Measurements from ENCODE around the gene NQO1. TPM values are rescaled to one million over a fixed set of nuclear protein-coding genes. Genes with fewer than 3 reads are reported as not detected.

NQO1 gene
- total and polyA plus RNA-seq, 3 experiments from 2014 or later = 3.1 to 16.9 (median 16.0) TPM

DNA sequence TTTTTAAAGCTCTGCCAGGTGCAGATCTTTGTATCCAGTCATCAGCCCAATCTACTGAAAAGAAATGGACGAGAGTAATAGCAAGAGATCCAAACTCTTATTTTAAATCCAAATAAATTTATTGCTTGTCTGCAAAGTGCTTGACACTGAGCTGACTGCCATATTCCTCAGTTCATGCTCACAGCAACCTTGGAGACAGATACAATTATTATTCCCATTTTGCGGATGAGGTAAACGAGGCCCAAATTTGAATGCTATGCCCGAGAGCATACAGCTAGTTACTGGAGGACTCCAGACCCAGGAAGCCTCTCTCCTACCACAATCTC, 27.7 kb upstream of the NQO1 start:
- peak overlapping the region; percentile 86 for H3K27ac ChIP-seq (ENCODE audit: low read depth, low read length)
- H3K27me3 ChIP-seq (ENCODE audit: insufficient read depth, low read length, poor library complexity, severe bottlenecking) = no peaks in the 10 kb centered on the region
- Mint-ChIP-seq H3K4me1 (peaks cover 23 to 37% (median 26%) of the 10 kb centered on the region in 3 donors), H3K4me3 (peak overlapping the region; percentile 97 to 100 (median 100)), H3K36me3 (peaks cover 2 to 37% (median 4%) of the 10 kb centered on the region in 3 donors), H3K27ac (peak overlapping the region; percentile 94 to 99 (median 99)), H3K27me3 (peaks cover 0 to 1% of the 10 kb centered on the region in 2 donors), H3K9me3 (no peaks in the 10 kb centered on the region)
- no peaks in the 10 kb centered on the region for H3K9me3 ChIP-seq (ENCODE audit: low read length)
- H3K4me1 ChIP-seq (ENCODE audit: insufficient read depth, low read length) = peaks cover 14% of the 10 kb centered on the region
- peaks cover 18% of the 10 kb centered on the region for H3K36me3 ChIP-seq (ENCODE audit: insufficient read depth, low read length)
- POLR2A ChIA-PET = interaction anchor here (0.6 to 2.3 kb wide), 10 partner anchors 9 to 508 kb away, joined by 3 to 19 read pairs (median 4); partner anchors contain the start of genes NQO1 and WWP2
- H3K4me3 ChIP-seq (ENCODE audit: low read length) = peak overlapping the region; percentile 98
- CTCF ChIA-PET = interaction anchor here (0.6 to 3.5 kb wide), 30 partner anchors 9 to 705 kb away, joined by 3 to 96 read pairs (median 4); partner anchors contain the start of gene NQO1
- DNase-seq = no peak

DNA sequence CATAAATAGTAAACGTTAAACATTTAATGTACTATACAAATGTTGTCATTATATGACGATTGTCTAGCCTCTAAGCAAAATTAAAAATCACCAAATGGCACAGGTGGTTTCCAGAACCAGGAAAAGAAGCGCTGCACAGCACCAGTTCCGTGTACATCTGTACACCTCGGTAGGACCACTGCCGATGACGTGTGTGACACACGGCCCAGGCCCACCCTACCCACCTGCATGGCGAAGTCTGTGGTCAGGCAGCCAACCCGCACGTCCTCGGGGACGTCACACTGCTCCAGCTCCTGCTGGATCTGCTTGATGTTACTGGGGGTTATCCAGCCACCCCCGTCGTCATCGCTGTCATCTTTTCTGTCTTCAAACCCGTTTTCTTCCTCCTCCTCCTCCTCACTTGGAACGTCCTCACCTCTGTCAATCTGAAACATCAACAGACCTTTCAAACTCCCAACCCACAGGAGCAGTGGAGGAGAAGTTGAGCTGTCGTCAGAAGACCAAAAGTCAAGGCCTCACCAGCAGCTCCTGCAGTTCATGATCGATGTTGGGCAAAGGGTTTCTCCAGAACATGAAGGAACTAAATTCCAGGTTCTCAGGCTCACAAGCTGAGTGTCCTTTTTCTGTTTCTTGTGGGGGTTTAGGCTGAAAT, 22.5 kb upstream of the NQO1 start:
- Mint-ChIP-seq H3K36me3 (peaks cover 11 to 82% (median 18%) of the 10 kb centered on the region in 3 donors), H3K4me3 (peak overlapping the region in 1 of 7 donors; percentile 48), H3K9me3 (no peaks in the 10 kb centered on the region), H3K27me3 (no peaks in the 10 kb centered on the region), H3K4me1 (peaks cover 13 to 28% (median 15%) of the 10 kb centered on the region in 3 donors), H3K27ac (peak overlapping the region in 1 of 8 donors; percentile 75)
- H3K27ac ChIP-seq (ENCODE audit: low read depth, low read length) = no peak overlapping the region
- H3K27me3 ChIP-seq (ENCODE audit: insufficient read depth, low read length, poor library complexity, severe bottlenecking) = no peaks in the 10 kb centered on the region
- H3K36me3 ChIP-seq (ENCODE audit: insufficient read depth, low read length) = peaks cover 63% of the 10 kb centered on the region
- ChIA-PET POLR2A (no interaction called here), CTCF (interaction anchor here (1.1 kb wide), 1 partner anchor 40 kb away, joined by 4 read pairs; no protein-coding TSS in a partner anchor)
- no peak for DNase-seq
- peaks cover 10% of the 10 kb centered on the region for H3K4me1 ChIP-seq (ENCODE audit: insufficient read depth, low read length)
- no peaks in the 10 kb centered on the region for H3K9me3 ChIP-seq (ENCODE audit: low read length)
- H3K4me3 ChIP-seq (ENCODE audit: low read length) = no peak overlapping the region

DNA sequence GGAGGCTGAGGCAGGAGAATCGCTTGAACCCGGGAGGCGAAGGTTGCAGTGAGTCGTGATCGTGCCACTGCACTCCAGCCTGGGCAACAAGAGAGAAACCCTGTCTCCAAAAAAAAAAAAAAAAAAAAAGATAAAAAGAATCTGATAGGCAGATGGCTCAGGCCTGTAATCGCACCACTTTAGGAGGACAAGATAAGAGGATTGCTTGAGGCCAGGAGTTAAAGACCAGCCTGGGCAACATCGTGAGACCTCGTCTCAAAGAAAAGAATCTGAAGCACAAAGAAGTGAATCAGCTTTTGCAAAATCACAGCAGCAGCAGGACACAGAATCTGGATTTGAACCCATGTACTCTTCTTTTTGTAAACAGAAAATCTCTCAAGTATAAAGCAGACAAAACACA, 20.8 kb upstream of the NQO1 start:
- Histone ChIP-seq H3K36me3 (ENCODE audit: insufficient read depth, low read length) (peaks cover 67% of the 10 kb centered on the region), H3K9me3 (ENCODE audit: low read length) (no peaks in the 10 kb centered on the region), H3K4me1 (ENCODE audit: insufficient read depth, low read length) (no peaks in the 10 kb centered on the region), H3K4me3 (ENCODE audit: low read length) (no peak overlapping the region), H3K27me3 (ENCODE audit: insufficient read depth, low read length, poor library complexity, severe bottlenecking) (no peaks in the 10 kb centered on the region), H3K27ac (ENCODE audit: low read depth, low read length) (no peak overlapping the region)
- CTCF ChIA-PET = interaction anchor here (2.9 kb wide), 1 partner anchor 7 kb away, joined by 10 read pairs; the partner anchor contains the start of gene NOB1
- Mint-ChIP-seq H3K27me3 (no peaks in the 10 kb centered on the region), H3K4me1 (peaks cover 1 to 11% (median 2%) of the 10 kb centered on the region in 3 donors), H3K36me3 (peaks cover 11 to 91% (median 25%) of the 10 kb centered on the region in 3 donors), H3K9me3 (no peaks in the 10 kb centered on the region), H3K4me3 (no peak overlapping the region), H3K27ac (peak overlapping the region in 1 of 8 donors; percentile 44)
- POLR2A ChIA-PET = no interaction called here
- DNase-seq = no peak

DNA sequence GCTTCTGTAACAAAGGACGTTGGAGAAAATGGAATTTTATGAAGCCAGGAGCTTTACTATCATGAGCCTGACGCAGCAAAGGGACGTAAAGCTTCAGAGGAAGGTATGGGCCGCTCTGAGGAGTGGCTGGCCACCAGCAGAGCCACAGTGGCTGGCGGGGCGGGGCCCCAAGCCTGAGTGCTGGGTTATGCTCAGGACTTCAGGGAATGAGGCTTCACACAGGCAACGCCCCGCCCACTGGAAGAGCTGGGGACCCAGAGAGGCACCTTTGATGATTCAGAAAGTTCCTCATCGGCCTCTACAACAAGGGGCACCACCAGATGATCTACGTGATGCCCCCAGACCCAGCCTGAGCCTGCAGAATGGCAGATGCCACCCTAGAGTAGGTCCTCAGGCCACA, 19.6 kb upstream of the NQO1 start:
- Mint-ChIP-seq H3K27me3 (no peaks in the 10 kb centered on the region), H3K36me3 (peaks cover 11 to 92% (median 25%) of the 10 kb centered on the region in 3 donors), H3K4me3 (no peak overlapping the region), H3K9me3 (no peaks in the 10 kb centered on the region), H3K27ac (no peak overlapping the region), H3K4me1 (peaks cover 0 to 4% (median 0%) of the 10 kb centered on the region in 3 donors)
- ChIA-PET POLR2A (no interaction called here), CTCF (interaction anchor here (2.9 kb wide), 1 partner anchor 9 kb away, joined by 10 read pairs; the partner anchor contains the start of gene NOB1)
- Histone ChIP-seq H3K4me1 (ENCODE audit: insufficient read depth, low read length) (no peaks in the 10 kb centered on the region), H3K4me3 (ENCODE audit: low read length) (no peak overlapping the region), H3K27ac (ENCODE audit: low read depth, low read length) (no peak overlapping the region), H3K27me3 (ENCODE audit: insufficient read depth, low read length, poor library complexity, severe bottlenecking) (no peaks in the 10 kb centered on the region), H3K9me3 (ENCODE audit: low read length) (no peaks in the 10 kb centered on the region), H3K36me3 (ENCODE audit: insufficient read depth, low read length) (peaks cover 65% of the 10 kb centered on the region)
- no peak for DNase-seq

DNA sequence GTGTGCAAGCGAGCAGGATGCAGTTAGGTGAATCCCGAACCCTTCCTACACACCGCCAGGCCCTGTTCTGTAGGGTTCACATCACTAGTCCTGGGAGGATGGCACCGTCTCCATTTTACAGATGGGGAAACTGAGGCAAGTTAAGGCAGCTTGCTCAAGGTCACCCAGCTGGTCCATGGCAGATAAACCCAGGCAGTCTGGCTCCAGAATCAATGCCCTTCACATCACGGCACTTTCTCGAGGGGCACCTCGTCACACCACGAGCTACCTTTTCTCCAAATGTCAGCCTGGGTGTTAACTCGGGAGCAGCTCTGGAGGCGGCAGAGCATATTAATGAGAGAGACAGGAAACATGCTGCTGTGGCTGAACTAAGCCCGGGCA, 18.9 kb upstream of the NQO1 start:
- POLR2A ChIA-PET = no interaction called here
- Mint-ChIP-seq H3K4me3 (no peak overlapping the region), H3K4me1 (peaks cover 0 to 4% (median 0%) of the 10 kb centered on the region in 3 donors), H3K27me3 (no peaks in the 10 kb centered on the region), H3K27ac (no peak overlapping the region), H3K9me3 (no peaks in the 10 kb centered on the region), H3K36me3 (peaks cover 11 to 90% (median 28%) of the 10 kb centered on the region in 3 donors)
- DNase-seq = no peak
- Histone ChIP-seq H3K27me3 (ENCODE audit: insufficient read depth, low read length, poor library complexity, severe bottlenecking) (no peaks in the 10 kb centered on the region), H3K36me3 (ENCODE audit: insufficient read depth, low read length) (peaks cover 60% of the 10 kb centered on the region), H3K27ac (ENCODE audit: low read depth, low read length) (no peak overlapping the region), H3K4me3 (ENCODE audit: low read length) (no peak overlapping the region), H3K4me1 (ENCODE audit: insufficient read depth, low read length) (no peaks in the 10 kb centered on the region), H3K9me3 (ENCODE audit: low read length) (no peaks in the 10 kb centered on the region)
- CTCF ChIA-PET = interaction anchor here (2.9 kb wide), 1 partner anchor 9 kb away, joined by 10 read pairs; the partner anchor contains the start of gene NOB1

DNA sequence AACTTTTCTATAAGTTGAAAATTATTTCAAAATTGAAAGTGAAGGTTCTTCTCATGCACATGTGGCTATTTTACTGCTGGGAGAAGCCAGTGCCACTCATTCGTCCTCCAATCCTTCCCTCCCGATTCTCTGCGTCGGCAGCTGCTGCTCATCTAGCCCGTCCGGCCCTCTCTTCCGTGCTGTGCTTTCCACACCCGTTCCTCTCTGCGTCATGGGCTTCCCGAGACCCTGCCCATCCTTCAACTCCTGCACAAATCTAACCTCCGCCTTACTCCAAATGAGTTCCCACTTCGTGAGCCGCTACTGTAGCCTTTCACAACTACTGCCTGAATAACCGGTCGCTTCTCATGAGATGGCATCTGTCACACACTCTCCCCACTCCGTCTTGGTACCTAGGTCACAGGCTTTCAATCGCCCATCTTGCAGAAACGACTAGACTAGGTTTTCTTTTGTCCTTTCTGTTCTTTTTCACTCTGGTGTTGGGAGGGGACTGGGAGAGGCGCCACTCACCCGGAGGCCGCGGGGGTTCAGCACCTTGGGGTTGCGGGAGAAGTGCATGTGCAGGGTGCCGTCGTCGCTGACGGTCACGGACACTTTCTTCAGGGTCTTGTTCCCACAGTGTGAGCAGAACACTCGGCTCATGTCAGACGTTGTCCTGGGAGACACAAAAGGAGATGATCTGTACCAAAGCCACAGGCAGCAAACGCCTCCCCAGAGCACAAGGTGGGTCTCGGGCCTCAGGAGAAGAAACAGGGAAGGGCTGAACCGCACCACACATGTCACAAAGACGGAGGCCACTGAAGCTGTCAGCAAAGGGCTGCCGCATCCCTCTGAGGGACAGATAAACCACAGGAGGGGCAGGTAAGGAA, 18.2 kb upstream of the NQO1 start:
- DNase-seq = no peak
- H3K4me1 ChIP-seq (ENCODE audit: insufficient read depth, low read length) = no peaks in the 10 kb centered on the region
- no peak overlapping the region for H3K27ac ChIP-seq (ENCODE audit: low read depth, low read length)
- no peak overlapping the region for H3K4me3 Mint-ChIP-seq
- ChIA-PET CTCF (interaction anchor here (2.9 kb wide), 1 partner anchor 10 kb away, joined by 10 read pairs; the partner anchor contains the start of gene NOB1), POLR2A (no interaction called here)
- peaks cover 60% of the 10 kb centered on the region for H3K36me3 ChIP-seq (ENCODE audit: insufficient read depth, low read length)
- H3K9me3 ChIP-seq (ENCODE audit: low read length) = no peaks in the 10 kb centered on the region
- peaks cover 0 to 4% (median 0%) of the 10 kb centered on the region in 3 donors for H3K4me1 Mint-ChIP-seq
- peak overlapping the region in 1 of 8 donors; percentile 16 for H3K27ac Mint-ChIP-seq
- peaks cover 11 to 91% (median 28%) of the 10 kb centered on the region in 3 donors for H3K36me3 Mint-ChIP-seq
- no peak overlapping the region for H3K4me3 ChIP-seq (ENCODE audit: low read length)
- H3K27me3 Mint-ChIP-seq = no peaks in the 10 kb centered on the region
- H3K27me3 ChIP-seq (ENCODE audit: insufficient read depth, low read length, poor library complexity, severe bottlenecking) = no peaks in the 10 kb centered on the region
- H3K9me3 Mint-ChIP-seq = no peaks in the 10 kb centered on the region

DNA sequence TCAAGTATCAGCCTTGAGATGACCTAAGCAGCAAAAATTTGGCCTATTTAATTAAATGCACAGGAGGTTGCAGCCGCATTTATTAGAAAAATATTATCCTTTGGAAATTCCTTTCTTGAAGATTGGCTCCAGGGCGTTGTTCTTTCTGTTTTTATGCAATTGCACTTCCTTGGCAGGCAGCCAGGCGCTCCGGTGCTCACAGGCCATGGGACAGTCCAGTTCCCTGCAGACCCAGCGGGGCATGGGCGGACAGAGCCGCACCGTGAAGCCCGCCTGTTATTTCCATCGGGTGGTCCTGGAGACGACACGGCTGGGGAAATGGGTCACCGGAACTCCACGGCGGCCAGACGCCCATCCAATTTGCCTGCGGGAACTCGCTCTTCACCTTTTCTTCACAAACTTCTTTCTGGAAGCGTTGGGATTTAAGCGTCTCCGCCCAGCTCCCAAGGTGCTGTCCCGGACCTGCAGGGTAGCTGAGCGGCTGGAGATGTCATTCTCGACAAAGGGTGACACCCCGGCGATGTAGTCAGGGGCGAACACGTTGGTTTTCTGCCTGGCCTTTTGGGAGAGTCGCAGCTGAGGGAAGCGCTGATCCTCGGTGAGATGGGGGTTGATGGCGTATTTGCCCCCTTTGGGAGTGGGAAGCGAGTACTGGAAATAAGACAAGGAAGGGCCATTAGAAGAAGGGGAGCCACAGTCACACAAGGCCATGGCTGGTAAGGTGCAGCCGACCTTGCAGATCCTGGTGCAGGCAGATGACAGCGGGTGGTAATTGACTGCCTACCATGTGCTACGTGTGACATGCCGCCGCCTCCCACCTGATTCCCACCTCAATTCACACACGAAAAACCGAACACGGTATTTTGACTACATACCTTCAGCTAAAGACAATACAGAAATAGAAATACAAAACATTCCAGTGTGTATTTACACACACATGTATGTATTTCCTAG, 15.9 kb upstream of the NQO1 start:
- H3K36me3 ChIP-seq (ENCODE audit: insufficient read depth, low read length) = peaks cover 39% of the 10 kb centered on the region
- peaks cover 4 to 67% (median 21%) of the 10 kb centered on the region in 3 donors for H3K36me3 Mint-ChIP-seq
- H3K4me1 ChIP-seq (ENCODE audit: insufficient read depth, low read length) = no peaks in the 10 kb centered on the region
- H3K9me3 ChIP-seq (ENCODE audit: low read length) = no peaks in the 10 kb centered on the region
- no peak overlapping the region for H3K27ac ChIP-seq (ENCODE audit: low read depth, low read length)
- H3K27me3 Mint-ChIP-seq = no peaks in the 10 kb centered on the region
- no peak overlapping the region for H3K4me3 ChIP-seq (ENCODE audit: low read length)
- no peak overlapping the region for H3K27ac Mint-ChIP-seq
- ChIA-PET POLR2A (no interaction called here), CTCF (interaction anchor here (1.1 to 2.7 kb wide), 2 partner anchors 12 to 34 kb away, joined by 4 to 8 read pairs; partner anchors contain the start of gene NOB1)
- H3K9me3 Mint-ChIP-seq = no peaks in the 10 kb centered on the region
- no peak overlapping the region for H3K4me3 Mint-ChIP-seq
- H3K4me1 Mint-ChIP-seq = peaks cover 0 to under 1% (median 0%) of the 10 kb centered on the region in 3 donors
- DNase-seq = no peak
- no peaks in the 10 kb centered on the region for H3K27me3 ChIP-seq (ENCODE audit: insufficient read depth, low read length, poor library complexity, severe bottlenecking)

Measured in CD8-positive, alpha-beta memory T cell (primary cell).